Middle frontal gyrus (tissue), 1 donor: ENCODE results near the gene PGBD1.

Experiments used
- DNase-seq: peaks from one replicate; pipeline ENCODE4 v3.0.0-alpha.2; 2015; ENCODE audit warnings: low spot score; ENCODE audit errors: extremely low spot score

The PGBD1 gene, protein sequence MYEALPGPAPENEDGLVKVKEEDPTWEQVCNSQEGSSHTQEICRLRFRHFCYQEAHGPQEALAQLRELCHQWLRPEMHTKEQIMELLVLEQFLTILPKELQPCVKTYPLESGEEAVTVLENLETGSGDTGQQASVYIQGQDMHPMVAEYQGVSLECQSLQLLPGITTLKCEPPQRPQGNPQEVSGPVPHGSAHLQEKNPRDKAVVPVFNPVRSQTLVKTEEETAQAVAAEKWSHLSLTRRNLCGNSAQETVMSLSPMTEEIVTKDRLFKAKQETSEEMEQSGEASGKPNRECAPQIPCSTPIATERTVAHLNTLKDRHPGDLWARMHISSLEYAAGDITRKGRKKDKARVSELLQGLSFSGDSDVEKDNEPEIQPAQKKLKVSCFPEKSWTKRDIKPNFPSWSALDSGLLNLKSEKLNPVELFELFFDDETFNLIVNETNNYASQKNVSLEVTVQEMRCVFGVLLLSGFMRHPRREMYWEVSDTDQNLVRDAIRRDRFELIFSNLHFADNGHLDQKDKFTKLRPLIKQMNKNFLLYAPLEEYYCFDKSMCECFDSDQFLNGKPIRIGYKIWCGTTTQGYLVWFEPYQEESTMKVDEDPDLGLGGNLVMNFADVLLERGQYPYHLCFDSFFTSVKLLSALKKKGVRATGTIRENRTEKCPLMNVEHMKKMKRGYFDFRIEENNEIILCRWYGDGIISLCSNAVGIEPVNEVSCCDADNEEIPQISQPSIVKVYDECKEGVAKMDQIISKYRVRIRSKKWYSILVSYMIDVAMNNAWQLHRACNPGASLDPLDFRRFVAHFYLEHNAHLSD

GRCh38 chr6:28281288-28282064 lies at the start of gene PGBD1:
Gene PGBD1 (plus strand): TSS chr6:28281572. CDS start chr6:28283814, 2,242 bp downstream.
- peak; percentile 44 for DNase-seq

- DNase-seq = no peak
Observed at GRCh38 chr6:28232785-28233184, 48.6 kb upstream of the PGBD1 start.

DNA sequence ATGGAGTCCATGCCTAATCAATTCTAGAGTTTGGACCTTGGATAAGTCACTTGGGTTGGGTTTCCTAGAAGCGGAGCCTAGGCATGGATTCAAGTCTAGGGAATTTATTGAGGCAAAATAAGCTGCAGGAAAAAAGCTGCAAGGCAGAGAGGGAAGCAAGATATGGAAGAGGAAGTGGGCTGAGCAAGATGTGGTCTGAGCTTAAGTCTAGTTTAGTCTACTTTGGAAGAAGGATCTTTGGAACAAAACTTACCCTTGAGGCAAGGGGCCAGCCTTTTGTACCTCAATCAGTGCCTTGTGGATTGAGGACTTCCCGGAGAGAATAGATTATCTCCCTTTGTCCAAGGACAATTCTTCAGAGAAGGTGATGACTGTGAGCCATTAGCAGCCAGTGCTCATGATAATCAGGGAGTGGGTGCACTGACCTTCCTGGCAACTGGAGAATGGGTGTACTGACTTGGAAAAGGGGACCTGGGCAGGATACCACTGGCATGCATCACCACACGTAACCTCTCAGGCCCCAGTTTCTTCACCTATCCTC lies 45.4 kb upstream of the PGBD1 start:
- no peak for DNase-seq

DNA sequence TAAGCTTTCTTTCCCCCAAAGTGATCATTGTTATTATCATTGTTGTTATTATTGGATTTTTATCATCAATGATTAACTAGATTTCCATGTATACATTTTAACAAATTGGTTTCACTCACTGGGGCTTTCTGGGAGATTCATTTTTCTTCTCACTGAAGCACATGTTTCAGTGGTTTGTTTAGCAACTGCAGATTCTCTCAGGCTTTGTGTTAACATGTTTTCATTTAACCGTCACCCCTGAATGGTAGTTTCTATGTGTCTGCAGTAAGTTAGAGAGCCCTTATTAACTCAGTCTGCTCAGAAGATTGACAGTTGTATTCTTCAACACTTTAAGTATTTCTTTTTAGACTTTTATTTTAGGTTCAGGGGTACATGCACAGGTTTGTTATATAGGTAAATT lies 41.7 kb upstream of the PGBD1 start:
- DNase-seq = no peak

DNA sequence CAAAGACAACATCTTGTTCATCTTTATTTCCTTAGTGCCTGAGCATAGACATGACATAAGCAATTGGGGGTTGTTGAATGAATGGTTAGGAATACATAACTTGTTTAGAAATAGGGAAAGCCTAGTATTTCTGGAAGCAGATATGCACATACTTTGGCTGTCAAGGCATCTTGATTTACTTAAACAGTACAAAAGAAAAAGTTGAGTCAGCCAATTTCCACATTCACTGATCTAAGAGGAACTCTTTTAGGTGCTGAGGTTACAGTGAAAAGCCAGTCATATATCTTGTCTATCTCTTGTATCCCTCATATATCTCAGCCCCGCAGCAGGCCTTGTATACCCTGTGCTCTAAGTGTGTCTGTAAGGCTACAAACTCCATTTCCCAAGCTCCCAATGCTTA lies 40.9 kb upstream of the PGBD1 start:
- DNase-seq = no peak

DNA sequence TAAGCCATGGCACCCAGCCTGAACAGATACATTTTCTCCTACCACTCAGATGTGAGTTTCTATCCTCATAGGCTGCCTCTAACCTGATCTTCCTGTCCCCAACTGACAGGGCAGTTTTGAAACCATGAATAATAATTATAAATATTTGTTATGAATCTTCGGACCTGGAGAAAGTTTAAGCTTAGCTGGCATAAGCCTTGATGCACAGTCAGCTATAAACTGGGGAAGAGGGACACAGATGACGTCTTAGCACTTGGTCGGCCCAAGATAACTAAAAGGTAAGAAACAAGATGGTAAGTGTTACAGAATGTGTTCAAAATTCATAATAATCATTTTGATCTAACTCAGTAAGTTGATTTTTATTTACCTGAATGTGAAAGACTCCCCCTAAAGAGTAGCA lies 37.4 kb upstream of the PGBD1 start:
- no peak for DNase-seq

DNA sequence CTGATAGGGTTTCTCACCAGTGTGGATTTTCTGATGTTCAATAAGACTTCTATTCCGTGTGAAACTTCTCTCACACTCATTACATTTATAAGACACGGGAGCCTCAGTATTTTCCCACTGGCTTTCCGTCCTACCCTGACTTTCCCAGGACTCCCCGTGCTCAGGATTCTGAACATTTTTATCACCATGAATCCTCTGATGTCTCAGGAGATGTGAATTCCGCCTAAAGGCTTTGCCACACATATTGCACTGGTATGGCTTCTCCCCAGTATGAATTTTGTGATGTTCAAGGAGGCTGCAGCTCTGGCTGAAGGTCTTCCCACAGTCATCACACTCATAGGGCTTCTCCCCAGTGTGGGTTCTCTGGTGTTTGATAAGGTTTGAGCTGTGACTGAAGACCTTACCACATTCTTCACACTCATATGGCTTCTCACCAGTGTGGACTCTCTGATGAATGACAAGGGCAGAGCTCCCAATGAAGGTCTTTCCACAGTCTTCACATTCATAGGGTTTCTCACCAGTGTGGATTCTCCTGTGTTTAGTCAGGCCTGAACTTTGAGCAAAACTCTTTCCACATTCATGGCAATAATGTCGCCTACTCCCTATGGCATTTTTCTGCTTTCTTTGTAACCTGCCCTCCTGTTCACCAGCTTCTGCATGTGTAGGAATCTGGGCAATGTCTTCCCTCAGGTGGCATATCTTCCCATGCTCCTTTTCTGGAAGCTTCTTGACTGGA lies 36.0 kb upstream of the PGBD1 start:
- DNase-seq = no peak

GRCh38 chr6:28248916-28249315 lies 32.5 kb upstream of the PGBD1 start:
- DNase-seq = no peak

DNA sequence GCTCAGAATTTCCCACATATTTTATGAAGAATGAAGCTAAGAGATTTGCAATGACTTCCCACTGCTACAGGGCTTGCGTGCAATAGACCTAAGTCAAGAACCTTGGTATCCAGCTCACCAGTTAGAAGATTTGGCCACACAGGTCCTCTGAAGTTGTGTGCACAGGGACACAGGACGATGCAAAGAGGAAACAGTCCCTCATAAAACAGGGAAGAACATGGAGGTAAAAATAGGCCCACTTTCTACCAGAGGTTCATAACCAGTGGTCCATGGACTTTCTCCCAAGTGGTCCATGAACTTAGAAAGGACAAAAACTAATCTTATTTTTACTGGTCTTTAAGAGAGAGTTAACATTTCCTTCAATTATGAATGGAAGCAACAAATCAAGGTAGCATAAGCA lies 30.6 kb upstream of the PGBD1 start:
- DNase-seq = no peak

DNA sequence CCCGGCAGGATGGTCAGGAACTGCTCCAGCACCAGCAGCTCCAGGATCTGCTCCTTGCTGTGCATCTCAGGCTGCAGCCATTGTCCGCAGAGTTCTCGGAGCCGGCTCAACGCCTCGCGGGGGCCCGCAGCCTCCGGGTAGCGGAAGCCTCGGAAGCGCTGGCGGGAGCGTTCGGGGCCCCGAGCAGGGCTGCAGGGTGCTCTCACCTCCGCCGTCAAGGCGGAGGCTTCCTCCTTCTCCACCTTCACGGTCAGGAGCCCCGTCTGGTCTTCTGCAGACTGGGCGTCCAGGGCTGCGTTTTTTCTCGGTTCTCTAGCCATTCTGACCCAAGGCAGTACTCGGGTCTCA lies 29.7 kb upstream of the PGBD1 start:
- no peak for DNase-seq

- peak; percentile 66 for DNase-seq
Observed at GRCh38 chr6:28252009-28252975, 29.1 kb upstream of the PGBD1 start, which contains the start of gene ZKSCAN4. Gene ZKSCAN4 (minus strand): TSS chr6:28252269. CDS start chr6:28251980, 289 bp downstream.

- DNase-seq = no peak
Observed at GRCh38 chr6:28254121-28254519, 27.3 kb upstream of the PGBD1 start.

DNA sequence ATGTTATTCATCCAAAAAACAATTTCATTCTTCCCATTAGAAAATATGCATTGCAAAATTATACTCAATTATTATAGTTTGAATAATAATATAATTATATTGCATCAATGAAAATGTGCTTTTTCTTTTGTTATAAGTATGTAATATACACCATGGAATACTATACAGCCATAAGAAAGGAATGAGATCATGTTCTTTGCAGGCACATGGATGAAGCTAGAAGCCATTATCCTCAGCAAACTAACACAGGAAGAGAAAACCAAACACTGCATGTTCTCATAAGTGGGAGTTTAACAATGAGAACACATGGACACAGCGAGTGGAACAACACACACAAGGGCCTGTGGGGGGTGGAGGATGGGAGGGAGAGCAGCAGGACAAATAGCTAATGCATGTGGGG lies 24.3 kb upstream of the PGBD1 start:
- no peak for DNase-seq

DNA sequence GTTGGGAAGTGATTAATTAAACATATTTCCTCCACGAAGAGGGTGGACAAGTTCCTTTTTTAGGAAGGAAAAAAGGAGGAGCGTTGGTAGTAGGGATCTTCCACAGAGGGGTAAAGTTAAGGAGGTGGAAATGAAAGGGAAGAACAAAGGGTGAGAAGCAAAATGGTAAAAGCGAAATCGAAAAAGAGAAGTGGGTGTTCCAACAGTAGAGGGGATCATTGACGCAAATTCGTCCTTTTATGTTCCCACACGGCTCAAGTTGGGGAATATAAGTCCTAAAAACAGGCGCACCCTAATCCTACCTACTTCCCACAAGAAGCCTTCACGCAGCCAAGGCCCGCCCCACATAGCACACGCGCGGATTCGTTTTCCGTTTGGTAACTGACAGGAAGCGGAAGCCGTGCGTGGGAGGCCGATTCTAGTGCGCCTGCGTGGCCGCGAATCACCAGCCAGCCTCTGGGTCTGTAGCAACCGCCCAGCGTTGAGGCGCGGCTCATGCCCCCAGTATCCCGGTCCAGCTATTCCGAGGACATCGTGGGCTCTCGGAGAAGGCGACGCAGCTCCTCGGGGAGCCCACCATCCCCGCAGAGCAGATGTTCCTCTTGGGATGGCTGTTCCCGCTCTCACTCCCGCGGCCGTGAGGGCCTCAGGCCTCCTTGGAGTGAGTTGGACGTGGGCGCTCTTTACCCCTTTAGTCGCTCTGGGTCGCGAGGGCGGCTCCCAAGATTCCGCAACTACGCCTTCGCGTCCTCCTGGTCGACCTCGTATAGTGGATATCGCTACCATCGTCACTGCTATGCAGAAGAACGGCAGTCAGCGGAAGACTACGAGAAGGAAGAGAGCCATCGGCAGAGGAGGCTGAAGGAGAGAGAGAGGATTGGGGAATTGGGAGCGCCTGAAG lies 22.2 kb upstream of the PGBD1 start, which contains the start of gene NKAPL:
Gene NKAPL, plus strand, starts transcription at position 421 of the 901 bp plus-strand sequence. Its CDS starts 75 bp downstream, at position 496.
- DNase-seq = no peak

DNA sequence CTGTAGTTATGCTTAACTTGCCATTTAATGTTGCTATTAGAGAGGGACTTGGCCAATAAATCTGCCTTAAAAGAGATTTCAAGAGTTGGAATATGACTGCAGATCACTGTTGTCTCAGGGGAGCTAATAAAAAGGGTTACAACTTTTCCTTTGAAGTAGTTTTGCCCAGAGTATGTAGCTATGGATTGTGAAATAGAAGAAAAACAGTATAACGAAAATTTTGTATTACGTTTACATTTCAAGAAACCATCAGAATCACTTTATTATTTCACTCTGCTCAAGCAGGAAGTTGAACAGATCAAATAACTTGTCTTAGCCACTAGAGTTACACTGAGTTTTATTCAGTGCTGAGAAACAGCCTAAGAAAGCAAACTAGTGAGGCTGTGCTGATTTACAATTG lies 17.4 kb upstream of the PGBD1 start:
- no peak for DNase-seq

GRCh38 chr6:28264834-28265401 lies 16.5 kb upstream of the PGBD1 start:
- DNase-seq = no peak

GRCh38 chr6:28266563-28266961 lies 14.8 kb upstream of the PGBD1 start:
- no peak for DNase-seq
